GM19025 (cell line): Measurements from ENCODE around the gene SIK2.
A peak's percentile ranks its signal among the peaks of the same experiment; 100 is the strongest.

Experiments used
- ATAC-seq: cut with Tn5 transposase; IDR thresholded peaks from one replicate; pipeline ENCODE4 v1.9.1; 2021; ENCODE audit warnings: mild to moderate bottlenecking, low read depth, moderate library complexity; ENCODE audit not compliant: unreplicated experiment

Gene SIK2

DNA sequence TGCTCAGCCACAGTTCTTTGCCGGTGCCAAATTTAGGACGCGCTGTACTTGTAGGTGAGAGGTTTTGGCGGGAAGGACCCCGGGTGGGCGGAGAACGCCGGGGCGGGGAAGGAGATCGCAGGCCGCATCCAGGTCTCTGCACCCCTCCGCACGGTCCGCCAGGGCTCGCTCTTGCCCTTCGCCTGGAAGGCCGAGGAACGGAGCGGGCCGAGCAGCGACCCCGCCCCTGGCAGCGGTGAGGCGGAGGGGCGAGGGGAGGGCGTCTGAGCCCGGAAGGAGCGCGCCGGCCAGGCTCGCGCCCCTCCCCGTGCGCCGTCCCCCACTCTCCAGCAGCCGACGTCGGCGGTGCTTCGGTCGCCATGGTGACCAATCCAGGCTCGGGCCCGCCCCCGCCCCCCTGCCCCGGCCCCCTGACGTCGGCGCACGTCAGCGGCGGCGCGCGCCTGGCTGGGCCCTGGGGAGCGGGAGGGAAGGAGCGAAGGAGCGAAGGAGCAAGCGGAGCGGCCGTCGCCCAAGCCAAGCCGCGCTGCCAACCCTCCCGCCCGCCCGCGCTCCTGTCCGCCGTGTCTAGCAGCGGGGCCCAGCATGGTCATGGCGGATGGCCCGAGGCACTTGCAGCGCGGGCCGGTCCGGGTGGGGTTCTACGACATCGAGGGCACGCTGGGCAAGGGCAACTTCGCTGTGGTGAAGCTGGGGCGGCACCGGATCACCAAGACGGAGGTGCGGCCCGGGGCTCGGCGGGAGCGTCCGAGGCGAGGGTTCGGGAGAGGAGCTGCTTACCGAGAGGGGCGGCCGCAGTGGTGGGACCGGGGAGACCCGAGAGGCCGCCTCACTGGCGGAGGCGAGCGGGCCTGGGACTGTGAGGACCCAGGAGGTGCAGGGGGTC is at the start of gene SIK2:
SIK2 (plus strand) TSS at position 471 of the 886 bp plus-strand sequence; CDS start at position 586, 115 bp downstream.
- ATAC-seq, result peak; percentile 88

DNA sequence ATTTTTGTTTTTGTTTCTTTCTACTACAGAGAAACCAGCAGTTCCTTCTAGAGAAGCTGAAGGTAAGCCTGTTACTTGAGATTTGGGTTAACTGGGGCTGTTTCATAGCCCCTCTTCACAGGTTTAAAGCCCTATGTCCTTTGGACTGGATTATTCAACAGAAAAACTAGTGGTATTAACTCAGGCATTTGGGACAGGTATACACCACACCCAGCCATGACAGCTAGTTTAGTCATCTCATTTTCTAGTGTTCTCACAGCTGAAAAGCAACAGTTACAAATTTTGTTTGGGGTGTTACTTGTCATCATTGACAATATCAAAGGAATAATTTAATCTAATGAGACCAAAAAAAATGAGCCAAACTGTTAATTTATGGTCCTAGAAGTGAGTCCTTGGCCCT is 47.7 kb upstream of the SIK2 start:
- no peak for ATAC-seq

DNA sequence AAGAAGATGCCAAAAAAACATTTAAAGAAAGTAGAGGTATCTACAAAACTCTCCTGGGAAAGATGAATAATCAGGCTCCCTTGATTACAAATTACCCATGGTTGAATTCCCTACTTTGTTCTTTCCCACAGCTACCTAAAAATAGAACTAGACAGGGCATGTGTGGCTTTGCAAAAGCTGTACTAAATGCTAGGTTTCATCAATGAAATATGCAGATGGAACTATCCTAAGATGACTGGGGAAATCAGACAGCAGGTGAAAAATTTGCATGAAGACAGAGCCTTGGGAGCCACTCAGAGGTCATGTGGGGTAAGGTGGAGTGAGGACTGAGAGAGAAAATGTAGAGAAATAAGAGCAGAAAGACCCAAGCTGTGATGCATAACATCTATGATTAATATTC is 47.0 kb upstream of the SIK2 start:
- ATAC-seq, result no peak

DNA sequence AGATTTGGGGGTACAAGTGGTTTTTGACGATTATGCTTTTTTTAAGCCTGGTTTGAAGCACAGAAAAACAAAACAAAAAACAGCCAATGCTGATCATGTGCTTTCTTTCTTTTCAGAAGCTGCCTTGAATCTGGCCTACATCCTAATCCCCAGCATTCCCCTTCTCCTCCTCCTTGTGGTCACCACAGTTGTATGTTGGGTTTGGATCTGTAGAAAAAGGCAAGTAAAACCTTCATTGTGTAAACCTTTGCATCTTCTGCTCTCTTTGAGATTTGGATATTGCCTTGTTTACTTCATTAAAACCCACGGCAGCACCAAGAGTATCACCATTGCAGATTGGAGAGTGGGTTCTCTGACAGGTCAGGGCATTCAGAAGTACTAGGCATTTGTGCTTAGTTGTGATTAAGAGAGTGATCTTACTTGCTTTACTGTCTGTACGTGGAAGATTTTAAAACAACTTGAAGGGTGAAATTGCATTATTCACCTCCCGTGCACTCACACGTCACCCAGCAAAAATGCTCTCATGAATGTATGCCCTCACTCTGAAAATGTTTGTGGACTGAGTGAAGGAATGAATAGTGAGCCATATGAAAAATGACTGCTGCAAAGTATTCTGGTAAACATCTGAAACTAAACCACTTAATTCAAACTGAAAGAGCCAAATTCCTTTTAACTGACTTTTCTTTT is 44.7 kb upstream of the SIK2 start:
- ATAC-seq, result no peak

DNA sequence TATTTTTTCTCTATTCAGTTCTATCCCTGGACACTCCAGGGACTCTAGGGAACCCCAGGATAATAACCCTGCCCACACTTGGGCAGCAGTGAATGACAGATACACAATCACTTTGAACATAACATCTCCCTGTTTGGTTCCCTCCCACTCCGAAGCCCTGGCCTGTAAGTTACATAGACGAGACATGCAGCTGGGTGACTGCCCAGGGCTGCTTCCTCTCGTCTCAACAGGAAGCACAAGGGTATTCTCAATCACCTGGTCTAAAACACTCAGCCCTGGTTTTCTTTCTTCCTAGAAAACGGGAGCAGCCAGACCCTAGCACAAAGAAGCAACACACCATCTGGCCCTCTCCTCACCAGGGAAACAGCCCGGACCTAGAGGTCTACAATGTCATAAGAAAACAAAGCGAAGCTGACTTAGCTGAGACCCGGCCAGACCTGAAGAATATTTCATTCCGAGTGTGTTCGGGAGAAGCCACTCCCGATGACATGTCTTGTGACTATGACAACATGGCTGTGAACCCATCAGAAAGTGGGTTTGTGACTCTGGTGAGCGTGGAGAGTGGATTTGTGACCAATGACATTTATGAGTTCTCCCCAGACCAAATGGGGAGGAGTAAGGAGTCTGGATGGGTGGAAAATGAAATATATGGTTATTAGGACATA is 42.3 kb upstream of the SIK2 start:
- ATAC-seq, result no peak

DNA sequence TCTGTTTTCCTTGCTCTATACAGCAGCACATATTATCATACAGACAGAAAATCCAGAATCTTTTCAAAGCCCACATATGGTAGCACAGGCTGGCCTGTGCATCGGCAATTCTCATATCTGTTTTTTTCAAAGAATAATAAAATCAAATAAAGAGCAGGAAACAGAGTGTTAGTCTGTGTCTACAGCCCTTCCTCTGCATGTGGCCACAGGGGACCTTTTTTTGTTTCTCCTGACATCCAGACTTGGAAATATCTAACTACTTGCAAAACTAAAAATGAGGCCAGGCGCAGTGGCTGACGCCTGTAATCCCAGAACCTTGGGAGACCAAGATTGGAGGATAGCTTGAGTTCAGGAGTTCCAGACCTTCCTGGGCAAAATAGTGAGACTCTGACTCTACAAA is 41.4 kb upstream of the SIK2 start:
- no peak for ATAC-seq

DNA sequence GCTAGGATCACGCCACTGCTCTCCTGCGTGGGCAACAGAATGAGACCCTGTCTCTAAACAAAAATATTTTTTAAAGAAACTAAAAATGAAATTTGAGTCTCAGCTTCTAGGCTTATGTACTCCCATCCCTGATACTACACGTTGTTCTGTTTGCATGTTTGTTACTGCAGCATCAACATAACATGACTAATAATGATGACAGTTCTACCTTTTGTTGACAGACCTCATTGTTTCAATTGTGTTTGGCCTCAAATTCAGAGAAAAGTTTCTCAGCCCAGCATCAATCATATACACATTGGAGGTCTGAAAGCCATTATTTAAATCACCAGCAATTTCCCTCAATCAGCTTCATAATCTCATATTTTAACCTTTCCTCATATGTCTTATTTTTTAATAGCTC is 40.9 kb upstream of the SIK2 start:
- no peak for ATAC-seq

DNA sequence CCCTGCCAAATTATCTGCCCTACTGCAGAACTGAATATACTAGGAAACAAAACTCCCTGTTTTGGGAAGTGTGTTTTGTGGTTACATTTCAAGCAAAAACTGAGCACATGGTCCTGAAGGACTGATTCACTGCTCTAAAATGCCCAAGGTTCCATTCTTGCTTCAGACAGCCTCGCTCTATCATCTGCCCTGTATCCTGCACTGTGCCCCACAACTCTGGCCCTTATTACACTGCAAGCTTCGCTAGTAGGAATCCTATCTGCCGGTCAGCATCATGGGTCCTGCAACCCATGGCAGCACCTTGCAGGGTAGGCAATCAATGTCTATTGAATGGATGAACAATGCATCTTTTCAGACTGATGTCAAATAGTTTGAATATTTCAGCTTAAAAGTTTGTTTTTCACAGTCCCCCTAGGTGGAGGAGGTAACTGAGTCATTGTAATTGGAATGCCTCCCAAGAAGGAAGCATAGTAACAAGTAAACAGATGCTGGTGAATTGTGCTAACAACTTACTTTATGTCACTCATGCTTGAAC is 40.4 kb upstream of the SIK2 start:
- no peak for ATAC-seq

DNA sequence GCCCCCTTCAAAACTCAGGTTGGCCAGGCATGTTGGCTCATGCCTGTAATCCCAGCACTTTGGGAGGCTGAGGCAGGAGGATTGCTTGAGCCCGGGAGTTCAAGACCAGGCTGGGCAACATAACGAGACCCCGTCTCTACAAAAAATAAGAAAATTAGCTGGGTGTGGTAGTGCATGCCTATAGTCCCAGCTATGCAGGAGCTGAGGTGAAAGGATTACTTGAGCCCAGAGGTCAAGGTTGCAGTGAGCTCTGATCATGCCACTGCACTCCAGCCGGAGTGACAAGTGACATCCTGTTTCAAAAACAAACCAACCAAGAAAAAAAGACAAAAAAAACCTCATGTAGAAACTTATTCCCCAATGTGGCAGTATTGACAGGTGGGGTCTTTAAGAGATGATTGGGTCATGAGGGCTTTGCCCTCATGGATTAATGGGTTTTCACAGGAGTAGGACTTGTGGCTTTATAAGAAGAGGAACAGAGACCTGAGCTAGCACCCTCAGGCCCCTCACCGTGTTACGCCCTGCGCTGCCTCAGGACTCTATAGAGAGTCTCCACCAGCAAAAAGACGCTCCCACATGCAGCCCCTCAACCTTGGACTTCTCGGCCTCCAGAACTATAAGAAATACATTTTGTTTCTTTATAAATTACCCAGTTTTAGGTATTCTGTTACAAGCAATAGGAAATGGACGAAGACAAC is 39.4 kb upstream of the SIK2 start:
- ATAC-seq, result no peak

DNA sequence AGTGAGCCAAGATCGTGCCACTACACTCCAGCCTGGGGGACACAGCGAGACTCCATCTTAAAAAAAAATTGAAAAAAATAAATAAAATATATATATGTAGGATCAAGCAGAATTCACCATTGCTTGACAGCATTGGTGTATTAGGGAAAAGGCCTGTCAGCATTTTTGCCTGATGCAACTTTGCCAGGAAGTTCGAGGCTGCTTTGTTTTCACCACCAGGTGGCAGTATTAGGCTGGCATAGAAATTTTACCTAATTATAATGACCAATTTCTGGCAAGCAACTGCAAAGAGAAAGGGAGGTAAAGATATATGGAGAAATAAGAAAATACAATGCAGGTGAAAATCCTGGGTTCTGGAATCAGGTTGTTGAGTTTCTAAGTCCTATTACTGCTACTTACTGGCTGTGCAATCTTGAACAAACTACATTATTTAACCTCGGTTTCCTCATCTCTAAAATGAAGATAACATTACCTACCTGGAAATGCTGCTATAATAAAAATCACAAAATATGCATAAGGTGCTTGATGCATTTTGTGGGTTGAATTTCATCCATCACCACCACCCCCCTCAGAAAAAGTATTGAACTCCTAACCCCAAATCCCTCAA is 37.0 kb upstream of the SIK2 start:
- ATAC-seq, result no peak

DNA sequence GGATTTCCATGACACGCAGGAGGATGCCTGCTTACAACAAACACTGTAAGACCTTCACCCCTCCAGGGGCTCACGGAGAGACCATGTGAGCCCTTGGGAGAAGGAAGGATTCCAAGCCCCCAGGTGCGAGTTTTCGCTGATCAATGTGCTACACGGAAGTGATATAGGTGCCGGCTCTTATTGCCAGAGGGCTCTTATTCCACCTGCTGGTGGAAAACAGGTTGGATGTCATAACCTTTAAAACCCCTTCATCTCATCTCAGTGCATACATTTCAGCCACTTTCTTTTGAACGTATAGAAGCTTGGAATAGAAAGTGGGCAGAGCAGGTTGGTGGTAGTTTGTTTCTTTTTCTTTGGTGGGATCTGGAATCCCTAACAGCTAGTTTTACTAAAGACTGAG is 35.9 kb upstream of the SIK2 start:
- ATAC-seq, result no peak

DNA sequence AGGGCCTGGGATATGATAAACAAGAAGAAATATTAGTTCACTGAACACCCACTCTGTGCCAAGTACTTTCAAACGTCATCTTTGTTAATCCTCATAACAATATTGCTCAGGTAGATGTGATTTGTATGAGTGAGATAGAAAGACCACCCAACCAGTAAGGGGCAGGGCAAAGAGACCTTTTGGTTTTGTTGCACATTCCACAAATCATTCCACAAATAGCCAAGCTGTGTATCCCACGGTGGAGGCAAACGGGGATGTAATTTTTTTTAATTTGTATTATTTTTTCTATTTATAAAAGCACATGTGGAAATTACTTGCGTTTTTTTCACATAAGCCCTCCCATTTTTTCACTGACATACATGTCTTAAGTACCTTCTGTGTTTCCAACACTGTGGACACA is 32.8 kb upstream of the SIK2 start:
- ATAC-seq, result no peak

DNA sequence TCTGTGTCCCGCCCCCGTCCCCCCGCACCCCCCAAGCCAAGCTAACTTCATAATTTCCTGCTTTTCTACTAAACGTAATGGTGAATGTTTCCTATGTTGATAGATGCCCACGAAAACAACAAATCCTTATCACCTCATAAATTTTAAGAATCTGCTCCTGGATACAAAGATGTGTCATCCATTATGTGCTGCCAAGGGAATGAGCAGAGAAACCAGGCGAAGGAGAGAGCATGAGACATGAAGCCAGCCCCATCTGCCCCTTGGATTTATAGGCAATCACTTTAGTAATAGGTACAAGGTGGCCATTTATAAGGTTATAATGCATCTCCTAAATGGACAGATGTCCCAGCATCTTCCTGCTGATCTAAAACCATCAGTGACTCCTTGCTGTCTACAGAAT is 31.5 kb upstream of the SIK2 start:
- no peak for ATAC-seq

DNA sequence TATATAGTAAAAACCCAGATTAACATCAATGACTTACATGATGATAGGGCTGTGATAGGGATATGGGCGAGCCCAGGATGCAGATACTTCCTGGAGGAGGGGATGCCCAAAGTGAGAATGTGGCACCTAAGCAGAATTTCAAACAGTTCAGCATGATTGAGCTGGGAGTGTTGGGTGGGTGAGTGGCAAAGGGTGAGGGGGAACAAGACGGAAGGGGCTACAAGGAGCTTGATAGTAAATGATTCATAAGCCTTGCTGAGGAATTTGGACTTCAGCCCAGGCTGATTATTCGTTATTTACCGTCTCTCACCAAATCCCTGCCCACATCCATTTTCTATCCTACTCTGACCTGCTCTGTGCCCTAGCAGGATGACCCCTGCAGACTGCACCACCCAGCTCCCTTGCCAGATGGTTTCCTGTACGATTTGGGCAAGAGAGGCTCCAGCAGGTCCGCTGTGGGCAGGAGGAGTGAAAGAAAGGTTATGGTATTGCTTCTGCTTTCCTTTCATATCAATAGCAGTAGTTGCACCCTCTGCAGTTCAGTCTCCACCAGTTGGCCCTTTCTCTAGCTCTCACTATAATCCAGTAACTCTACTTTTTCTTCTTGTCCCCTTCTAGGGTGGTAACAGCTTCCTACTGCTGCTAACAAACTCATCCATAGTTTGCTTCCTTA is 30.3 kb upstream of the SIK2 start:
- no peak for ATAC-seq

DNA sequence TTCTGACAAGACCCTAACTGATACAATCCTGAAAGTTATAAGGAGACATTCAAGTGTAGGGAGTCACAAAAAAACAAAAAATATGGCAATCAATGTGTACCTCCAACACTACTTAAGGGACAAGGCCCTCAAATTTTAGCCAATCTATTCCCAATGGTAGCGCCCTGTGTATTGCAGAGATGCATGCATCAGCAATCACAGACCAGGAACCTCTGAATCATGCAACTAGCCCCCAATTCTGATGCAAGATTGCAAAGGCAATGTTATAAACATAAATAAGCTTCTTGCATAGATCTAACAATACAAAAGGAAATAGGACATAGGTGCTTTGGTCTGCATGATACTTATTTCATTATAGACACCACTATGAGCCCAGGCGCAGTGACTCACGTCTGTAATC is 29.7 kb upstream of the SIK2 start:
- ATAC-seq, result no peak

DNA sequence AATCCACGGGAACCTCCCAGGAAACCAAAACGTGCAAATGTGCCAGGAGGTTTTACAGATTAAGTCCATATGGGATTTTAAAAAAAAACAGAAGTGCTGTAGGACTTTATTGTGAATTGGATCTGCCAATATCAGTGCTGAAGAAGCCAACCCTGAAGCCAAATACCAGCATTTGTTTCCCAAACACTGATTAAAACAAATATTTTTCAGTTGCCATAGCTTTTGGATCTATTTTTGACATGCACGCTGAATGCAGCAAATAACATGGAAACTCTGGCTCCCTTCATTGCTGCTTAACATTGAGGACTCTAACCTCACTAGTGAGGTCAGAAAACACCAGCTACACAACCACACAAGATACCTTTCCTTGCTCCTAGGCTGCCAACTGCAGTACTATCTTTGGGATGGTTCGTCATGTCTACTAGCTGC is 28.4 kb upstream of the SIK2 start:
- ATAC-seq, result no peak

DNA sequence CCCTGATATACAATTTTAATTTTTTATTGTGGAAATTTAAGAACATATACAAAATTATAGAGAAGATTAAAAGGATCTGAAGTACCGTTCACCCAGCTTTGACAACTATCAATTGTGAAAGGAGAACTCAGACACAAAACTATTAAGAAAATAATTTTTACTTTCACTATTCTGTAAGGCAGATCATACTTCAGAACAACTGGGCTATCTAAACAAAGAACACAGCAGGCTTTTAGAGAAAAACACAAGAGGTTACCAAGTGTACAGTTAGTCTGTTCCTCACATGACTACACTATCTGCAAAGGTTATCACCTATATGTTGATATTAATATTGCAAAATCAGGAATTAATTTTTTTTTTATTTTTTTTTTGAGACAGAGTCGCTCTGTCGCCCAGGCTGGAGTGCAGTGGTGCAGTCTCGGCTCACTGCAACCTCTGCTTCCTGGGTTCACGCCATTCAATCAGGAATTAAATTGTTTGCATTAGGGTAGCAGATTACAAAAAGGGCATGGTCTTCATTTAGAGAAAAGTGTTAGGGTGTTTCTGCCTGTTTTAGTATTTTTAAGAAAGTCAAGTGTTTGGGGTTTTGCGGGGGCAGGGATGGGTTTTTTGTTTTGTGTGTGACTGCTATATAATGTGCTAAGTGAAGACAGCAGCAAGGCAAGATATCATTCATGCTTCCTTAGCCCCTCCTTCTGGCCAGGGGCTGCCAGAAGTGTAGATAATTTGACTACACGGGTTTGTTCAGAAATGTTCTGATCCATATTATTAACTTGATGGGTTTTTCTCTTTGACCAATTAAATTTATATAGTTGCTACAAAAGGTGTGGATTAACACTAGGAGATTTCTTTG is 27.6 kb upstream of the SIK2 start:
- ATAC-seq, result no peak

DNA sequence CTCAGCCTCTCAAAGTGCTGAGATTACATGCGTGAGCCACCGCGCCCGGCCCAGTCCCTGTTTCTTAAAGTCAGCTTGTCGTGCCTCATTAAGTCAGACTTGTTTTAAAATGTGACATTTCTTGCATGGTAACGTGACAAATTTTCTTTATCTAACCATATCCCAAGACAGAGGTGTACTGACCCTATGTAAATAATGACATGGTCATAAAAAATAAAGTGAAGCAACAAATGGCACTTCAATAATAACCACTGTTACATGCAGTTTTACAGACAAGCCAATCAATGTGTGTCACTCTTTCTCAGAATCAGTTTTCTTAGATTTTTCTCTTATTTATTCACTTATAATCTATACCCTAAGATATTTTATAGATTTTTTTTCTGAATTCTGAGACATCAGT is 26.5 kb upstream of the SIK2 start:
- ATAC-seq, result no peak

DNA sequence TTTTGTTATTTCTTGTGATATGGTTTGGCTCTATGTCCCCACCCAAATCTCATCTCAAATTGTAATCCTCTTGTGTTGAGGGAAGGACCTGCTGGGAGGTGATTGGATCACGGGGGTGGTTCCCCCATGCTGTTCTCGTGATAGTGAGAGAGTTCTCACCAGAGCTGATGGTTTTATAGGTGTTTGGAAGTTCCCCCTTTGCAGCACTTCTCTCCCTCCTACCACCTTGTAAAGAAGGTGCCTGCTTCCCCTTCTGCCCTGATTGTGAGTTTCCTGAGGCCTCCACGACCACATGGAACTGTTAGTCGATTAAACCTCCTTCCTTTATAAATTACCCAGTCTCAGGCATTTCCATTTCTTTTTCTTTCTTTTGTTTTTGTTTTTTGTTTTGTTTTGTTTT is 24.4 kb upstream of the SIK2 start:
- ATAC-seq, result no peak
